ENCODE data around the gene CHSY1.

The CHSY1 gene

GRCh38 chr15:101286471-101287114, 34.7 kb upstream of the CHSY1 start:
- no peaks in the 10 kb centered on the region for H3K9me3 ChIP-seq
- no peak overlapping the region for H3K27ac ChIP-seq
- H3K4me3 ChIP-seq: no peak overlapping the region
- no peaks in the 10 kb centered on the region for H3K27me3 ChIP-seq
- no peaks in the 10 kb centered on the region; the same call in 1 of the 2 replicates for H3K4me1 ChIP-seq
- TF ChIP-seq Cebpa-rat (IDR thresholded peaks at IDR 0.05): no peak
- H3K36me3 ChIP-seq: peaks cover 95% of the 10 kb centered on the region
- peaks cover 100% of the 10 kb centered on the region for H4K20me1 ChIP-seq
- no peak overlapping the region for H3K9ac ChIP-seq
- no peak overlapping the region for H3K4me2 ChIP-seq

DNA sequence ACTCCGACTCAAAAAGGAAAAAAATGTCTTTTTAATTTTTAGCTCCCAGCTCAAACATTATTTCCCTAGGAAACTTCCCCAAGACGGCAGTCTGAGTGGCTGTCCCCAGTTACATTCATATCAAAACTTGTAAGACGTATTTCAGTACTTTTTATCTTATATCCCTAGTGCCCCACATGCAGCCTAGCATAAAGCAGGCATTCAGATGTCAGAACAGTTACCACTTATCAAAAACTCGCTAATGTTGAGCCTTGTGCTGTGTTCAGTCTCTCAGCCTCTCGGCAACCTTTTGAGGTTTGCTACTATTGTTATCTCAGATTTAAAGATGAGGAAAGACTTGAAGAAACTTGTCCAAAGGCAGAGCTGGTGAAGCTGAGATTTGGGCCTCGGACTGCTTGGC, 32.1 kb upstream of the CHSY1 start:
- Histone ChIP-seq H3K4me3 (no peak overlapping the region), H3K9me3 (no peaks in the 10 kb centered on the region), H4K20me1 (peaks cover 84% of the 10 kb centered on the region), H3K27ac (no peak overlapping the region), H3K4me1 (no peaks in the 10 kb centered on the region), H3K4me2 (no peak overlapping the region), H3K9ac (no peak overlapping the region), H3K36me3 (peaks cover 98% of the 10 kb centered on the region), H3K27me3 (no peaks in the 10 kb centered on the region)
- no peak for TF ChIP-seq Cebpa-rat (IDR thresholded peaks at IDR 0.05)

- H3K27ac ChIP-seq: no peak overlapping the region
- no peak overlapping the region for H3K4me3 ChIP-seq
- H3K4me1 ChIP-seq: peaks cover 18% of the 10 kb centered on the region
- H3K36me3 ChIP-seq: peaks cover 75% of the 10 kb centered on the region
- no peaks in the 10 kb centered on the region for H3K27me3 ChIP-seq
- peaks cover 80% of the 10 kb centered on the region for H4K20me1 ChIP-seq
- no peak overlapping the region for H3K9ac ChIP-seq
- H3K9me3 ChIP-seq: no peaks in the 10 kb centered on the region
- no peak overlapping the region for H3K4me2 ChIP-seq
- no peak for TF ChIP-seq Cebpa-rat (IDR thresholded peaks at IDR 0.05)
These were observed 28.2 kb upstream of the CHSY1 start for GRCh38 chr15:101280007-101280406.

DNA sequence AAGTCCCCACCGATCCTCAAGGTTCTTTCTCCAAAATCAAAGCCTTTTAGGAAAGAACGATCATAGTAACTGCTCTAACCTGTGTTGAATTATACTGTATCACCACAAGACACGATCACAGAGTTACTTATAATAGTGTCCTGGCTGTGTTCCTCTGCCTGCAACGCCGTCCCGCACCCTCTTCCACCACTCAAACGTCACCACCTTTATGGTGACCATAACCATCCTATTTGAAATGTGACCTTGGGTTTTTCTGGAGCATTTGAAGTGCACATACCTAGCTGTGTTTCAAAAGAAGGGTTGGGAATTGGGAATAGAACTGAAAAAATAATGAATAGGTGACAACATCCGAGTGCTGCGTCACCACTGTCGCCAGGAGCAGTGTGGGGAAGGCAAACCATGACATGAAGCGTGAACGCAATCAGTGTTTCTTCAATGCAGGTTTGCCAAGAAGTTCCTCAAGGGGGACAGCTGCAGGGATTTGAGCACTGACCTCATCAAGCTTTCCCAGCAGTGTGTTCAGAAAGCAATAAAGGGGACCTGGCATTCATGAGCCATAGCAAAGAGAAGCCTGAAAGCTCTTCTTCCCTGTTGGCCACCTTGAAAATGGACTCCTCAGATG, 26.2 kb upstream of the CHSY1 start:
- Histone ChIP-seq H3K4me1 (peaks cover 18% of the 10 kb centered on the region), H4K20me1 (peaks cover 65% of the 10 kb centered on the region), H3K9ac (no peak overlapping the region), H3K27ac (no peak overlapping the region), H3K36me3 (peaks cover 75% of the 10 kb centered on the region), H3K27me3 (no peaks in the 10 kb centered on the region), H3K9me3 (no peaks in the 10 kb centered on the region), H3K4me2 (peak overlapping the region; percentile 80), H3K4me3 (peak overlapping the region; percentile 92)
- TF ChIP-seq Cebpa-rat (IDR thresholded peaks at IDR 0.05): no peak

DNA sequence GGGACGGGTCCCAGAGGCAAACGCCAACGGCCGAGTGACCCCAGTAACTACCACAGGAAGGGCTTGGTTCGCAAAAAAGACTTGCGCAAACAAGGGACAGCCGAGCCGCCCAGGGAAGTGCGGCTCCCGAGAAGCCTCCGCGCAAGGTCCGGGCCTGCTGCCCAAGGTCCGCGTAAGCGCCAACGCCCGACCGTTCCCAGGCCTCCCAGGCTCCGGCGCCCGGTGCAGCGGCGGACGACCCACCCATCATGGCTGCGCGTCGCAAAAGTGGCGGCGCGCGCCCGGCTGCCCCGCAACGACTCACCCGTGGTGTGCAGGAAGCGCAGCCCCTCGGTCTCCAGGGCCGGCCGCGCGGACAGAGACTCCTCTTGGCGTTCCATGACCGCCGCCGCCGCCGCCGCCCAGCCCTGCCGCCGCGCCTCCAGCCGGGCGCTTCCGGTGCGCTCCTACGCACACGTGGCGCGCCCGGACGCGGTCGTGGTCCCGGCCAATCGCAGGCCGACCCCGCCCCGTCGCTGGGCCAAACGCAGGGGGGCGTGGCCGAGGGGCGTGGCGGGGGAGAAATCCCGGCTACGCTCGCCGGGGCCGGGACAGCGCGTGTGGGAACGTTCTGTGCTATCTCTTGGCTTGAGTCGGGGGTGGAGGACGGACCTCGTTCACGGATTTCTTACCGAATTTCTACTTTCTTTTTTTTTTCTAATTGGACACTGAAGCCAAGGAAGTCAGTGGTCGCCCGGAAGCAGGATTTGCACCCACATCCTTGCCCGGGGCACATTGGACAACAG, 25.4 kb upstream of the CHSY1 start, which contains the start of gene SELENOS:
TSS of gene SELENOS (minus strand) at position 448 of the 785 bp plus-strand sequence. CDS start at position 380, 68 bp downstream.
- Histone ChIP-seq H3K27me3 (no peaks in the 10 kb centered on the region), H3K9ac (peak within 1 kb of the TSS; percentile 86), H3K4me2 (peak within 1 kb of the TSS; percentile 80), H3K27ac (peak within 1 kb of the TSS; percentile 79), H3K9me3 (no peaks in the 10 kb centered on the region), H3K4me1 (peaks cover 18% of the 10 kb centered on the region), H3K4me3 (peak within 1 kb of the TSS; percentile 92), H4K20me1 (peaks cover 57% of the 10 kb centered on the region), H3K36me3 (peaks cover 75% of the 10 kb centered on the region)
- TF ChIP-seq Cebpa-rat (IDR thresholded peaks at IDR 0.05): no peak

DNA sequence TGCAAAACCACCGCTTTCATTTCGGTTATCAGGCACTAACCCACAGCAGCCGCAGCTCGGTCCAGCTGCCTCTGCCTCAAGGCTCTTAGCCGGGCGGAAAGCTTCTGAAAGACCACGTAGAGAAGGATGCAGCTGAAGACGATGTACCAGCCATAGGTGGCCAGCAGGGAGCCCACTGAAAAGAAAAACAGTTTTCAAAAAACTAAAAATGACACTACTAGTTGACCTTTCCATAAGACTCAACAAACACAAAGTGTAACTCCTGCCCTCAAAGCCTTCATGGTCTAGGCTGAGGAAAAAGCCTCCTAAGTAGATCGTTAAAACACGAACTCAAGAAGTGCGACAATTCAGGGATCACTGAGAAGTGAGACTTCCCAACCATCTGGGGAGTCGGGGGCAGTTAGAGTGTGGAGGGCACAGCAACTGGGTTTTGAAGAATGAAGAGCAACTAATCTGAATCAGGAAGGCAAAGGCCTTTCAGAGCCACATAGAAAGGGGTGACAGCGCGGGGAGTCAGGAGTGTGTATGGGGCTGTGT, 24.7 kb upstream of the CHSY1 start:
- peak overlapping the region; percentile 79 for H3K27ac ChIP-seq
- no peaks in the 10 kb centered on the region for H3K9me3 ChIP-seq
- peaks cover 75% of the 10 kb centered on the region for H3K36me3 ChIP-seq
- H4K20me1 ChIP-seq: peaks cover 50% of the 10 kb centered on the region
- peak overlapping the region; percentile 80 for H3K4me2 ChIP-seq
- peak overlapping the region; percentile 86 for H3K9ac ChIP-seq
- H3K4me3 ChIP-seq: peak overlapping the region; percentile 92
- peaks cover 18% of the 10 kb centered on the region for H3K4me1 ChIP-seq
- no peak for TF ChIP-seq Cebpa-rat (IDR thresholded peaks at IDR 0.05)
- H3K27me3 ChIP-seq: no peaks in the 10 kb centered on the region

DNA sequence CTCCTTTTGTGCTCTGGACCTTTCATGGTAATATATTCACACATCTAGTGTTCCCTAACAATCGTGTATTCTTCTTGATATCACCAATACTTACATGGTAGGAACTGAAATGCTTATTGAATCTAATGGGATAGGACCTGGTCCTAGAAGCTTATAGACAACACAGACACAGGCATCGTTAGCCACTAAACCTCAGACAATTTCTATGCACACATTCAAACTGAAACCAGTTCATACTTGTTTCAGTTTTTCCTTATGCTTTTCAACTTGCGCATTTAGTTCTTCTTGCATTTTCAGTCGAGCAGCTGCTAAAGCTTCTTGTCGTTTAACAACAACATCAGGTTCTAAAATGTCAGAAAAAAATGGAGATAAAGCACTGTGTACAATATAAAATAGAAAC, 23.2 kb upstream of the CHSY1 start:
- Histone ChIP-seq H3K27me3 (no peaks in the 10 kb centered on the region), H3K36me3 (peaks cover 75% of the 10 kb centered on the region), H3K4me3 (no peak overlapping the region), H3K4me1 (peaks cover 18% of the 10 kb centered on the region), H3K9me3 (no peaks in the 10 kb centered on the region), H4K20me1 (peaks cover 42% of the 10 kb centered on the region), H3K4me2 (no peak overlapping the region), H3K27ac (no peak overlapping the region), H3K9ac (no peak overlapping the region)
- TF ChIP-seq Cebpa-rat (IDR thresholded peaks at IDR 0.05): no peak

GRCh38 chr15:101273534-101273933, 21.7 kb upstream of the CHSY1 start:
- H3K9me3 ChIP-seq: no peaks in the 10 kb centered on the region
- H3K4me2 ChIP-seq: no peak overlapping the region
- peaks cover 36% of the 10 kb centered on the region for H4K20me1 ChIP-seq
- no peak overlapping the region for H3K4me3 ChIP-seq
- H3K36me3 ChIP-seq: peaks cover 72% of the 10 kb centered on the region
- no peaks in the 10 kb centered on the region for H3K27me3 ChIP-seq
- no peak for TF ChIP-seq Cebpa-rat (IDR thresholded peaks at IDR 0.05)
- H3K4me1 ChIP-seq: peaks cover 18% of the 10 kb centered on the region
- H3K9ac ChIP-seq: no peak overlapping the region
- no peak overlapping the region for H3K27ac ChIP-seq

DNA sequence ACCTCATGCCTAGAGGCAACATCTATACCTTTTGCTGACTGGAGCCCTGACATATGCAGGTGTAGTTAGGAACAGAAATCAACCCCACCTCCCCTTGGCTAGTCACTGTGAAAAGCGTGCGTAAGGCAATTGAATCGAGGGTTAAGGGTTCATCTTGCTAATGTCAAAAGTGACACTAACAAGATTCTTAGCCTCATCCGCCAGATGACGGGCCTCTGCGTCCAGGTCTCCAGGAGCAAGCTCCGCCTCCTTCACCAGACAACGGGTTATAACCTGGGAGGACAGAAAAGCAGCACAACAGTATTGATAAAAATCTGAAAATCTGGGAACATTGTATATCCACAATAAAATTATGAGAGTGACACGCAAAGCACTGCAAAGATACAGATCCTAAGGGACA, 20.7 kb upstream of the CHSY1 start:
- Histone ChIP-seq H4K20me1 (peaks cover 27% of the 10 kb centered on the region), H3K27me3 (no peaks in the 10 kb centered on the region), H3K4me1 (peaks cover 11% of the 10 kb centered on the region), H3K36me3 (peaks cover 67% of the 10 kb centered on the region), H3K4me3 (no peak overlapping the region), H3K27ac (no peak overlapping the region), H3K9me3 (no peaks in the 10 kb centered on the region), H3K9ac (no peak overlapping the region), H3K4me2 (no peak overlapping the region)
- TF ChIP-seq Cebpa-rat (IDR thresholded peaks at IDR 0.05): no peak

Data from BLaER1 (cell line).